Left lung (tissue), 10 donors: ENCODE data around the gene CAPRIN2. TPM values are rescaled to one million over a fixed set of nuclear protein-coding genes. Genes with fewer than 3 reads are reported as not detected.

Experiments used
- ATAC-seq: fragments of 200-7000 bp; cut with Tn5 transposase; one replicate; pipeline ENCODE4 v1.9.1; 2020; ENCODE audit warnings: moderate library complexity
- DNase-seq, 4 donors: peaks; one replicate each; pipeline ENCODE4 v3.0.0-alpha.2; 2013 to 2020
- H3K27ac ChIP-seq, 2 donors: fragments of 200-600 bp; sonication (generic) in 1 of 2; one replicate each; pipeline versions ENCODE4 v1.5.0 to v1.8.0; 2020 to 2021
- H3K27me3 ChIP-seq, 2 donors: fragments of 200-600 bp; sonication (generic) in 1 of 2; one replicate each; pipeline versions ENCODE4 v1.5.0 to v1.8.0; 2020 to 2021
- H3K36me3 ChIP-seq, 2 donors: fragments of 200-600 bp; sonication (generic) in 1 of 2; one replicate each; pipeline versions ENCODE4 v1.5.0 to v1.8.0; 2020 to 2021
- H3K4me1 ChIP-seq, 2 donors: fragments of 200-600 bp; one replicate each; pipeline ENCODE4 v1.8.0; 2021
- H3K4me3 ChIP-seq, 2 donors: fragments of 200-600 bp; sonication (generic) in 1 of 2; one replicate each; pipeline versions ENCODE4 v1.5.0 to v1.8.0; 2020 to 2021; ENCODE audit warnings: mild to moderate bottlenecking in 1 of 2
- H3K9me3 ChIP-seq, 2 donors: fragments of 200-600 bp; sonication (generic) in 1 of 2; one replicate each; pipeline versions ENCODE4 v1.5.0 to v1.8.0; 2020 to 2021
- CTCF ChIP-seq, 2 donors: fragments of 200-600 bp; sonication (generic) in 1 of 2; IDR thresholded peaks; one replicate each; pipeline versions ENCODE4 v1.5.0 to v1.8.0; 2021; ENCODE audit warnings: antibody characterized with exemption in 2 of 2
- intact Hi-C, 2 donors: fragments of 100-400 bp; cut with DNase I; formaldehyde crosslinking; loops; one replicate each; pipeline versions ENCODE4 v1.11.2 to v1.14.2; 2022
- polyA plus RNA-seq, 6 donors: library from polyadenylated mRNA; unstranded; fragments of 120-200 nt; gene quantifications; one replicate each; pipeline ENCODE4 v1.2.1, GENCODE V29; 2013; ENCODE audit not compliant: insufficient read length in 6 of 6
- total RNA-seq, 2 donors: library from RNA; stranded (reverse); fragmentation: NEBNext Ultra II Directional; extraction: Animal tissue kit (Norgen Biotek cat#: 25700); gene quantifications; one replicate each; pipeline ENCODE4 v1.2.1, GENCODE V29; 2021
- donor health status: DM: no; HTN: yes; CAD: no.
- donor health status: DM: no; HTN: no; CAD: no.

The CAPRIN2 gene
- total and polyA plus RNA-seq, 8 donors: 16.4 to 66.3 (median 46.0) TPM

GRCh38 chr12:30755395-30755762, 628 bp upstream of the CAPRIN2 start:
- peak overlapping the region; percentile 78 for H3K4me3 ChIP-seq
- H3K9me3 ChIP-seq: no peaks in the 10 kb centered on the region
- H3K4me1 ChIP-seq: peaks cover 0 to 13% of the 10 kb centered on the region in 2 donors
- DNase-seq (no peak), ATAC-seq (no peak)
- intact Hi-C loops: no loop called here
- H3K27me3 ChIP-seq: no peaks in the 10 kb centered on the region
- no peaks in the 10 kb centered on the region for H3K36me3 ChIP-seq
- H3K27ac ChIP-seq: peak overlapping the region; percentile 84 to 87
- TF ChIP-seq CTCF (IDR thresholded peaks at IDR 0.05): no peak

- no peak for TF ChIP-seq CTCF (IDR thresholded peaks at IDR 0.05)
- peak in 1 of 4 donors; percentile 27 for DNase-seq
- intact Hi-C loops: no loop called here
Observed at GRCh38 chr12:30754383-30754749, 385 bp downstream of the CAPRIN2 start.

GRCh38 chr12:30753751-30754382, 884 bp downstream of the CAPRIN2 start:
- Histone ChIP-seq H3K27me3 (no peaks in the 10 kb centered on the region), H3K27ac (peak overlapping the region; percentile 77 to 87), H3K9me3 (no peaks in the 10 kb centered on the region), H3K4me1 (peaks cover 0 to 13% of the 10 kb centered on the region in 2 donors), H3K36me3 (no peaks in the 10 kb centered on the region), H3K4me3 (peak overlapping the region; percentile 78)
- TF ChIP-seq CTCF (IDR thresholded peaks at IDR 0.05): no peak
- intact Hi-C loops: no loop called here
- peak in 2 of 4 donors; percentile 7 to 14 for DNase-seq
- ATAC-seq: no peak

More at GRCh38 chr12:30754383-30754749, 385 bp downstream of the CAPRIN2 start:
- Histone ChIP-seq H3K9me3 (no peaks in the 10 kb centered on the region), H3K4me3 (peak overlapping the region; percentile 78), H3K4me1 (peaks cover 0 to 13% of the 10 kb centered on the region in 2 donors), H3K27ac (peak overlapping the region; percentile 77 to 87), H3K36me3 (no peaks in the 10 kb centered on the region), H3K27me3 (no peaks in the 10 kb centered on the region)
- no peak for ATAC-seq

- TF ChIP-seq CTCF (IDR thresholded peaks at IDR 0.05): no peak
- no peaks in the 10 kb centered on the region for H3K27me3 ChIP-seq
- H3K9me3 ChIP-seq: no peaks in the 10 kb centered on the region
- ATAC-seq (no peak), DNase-seq (peak in 1 of 4 donors; percentile 20)
- H3K4me1 ChIP-seq: peaks cover 0 to 13% of the 10 kb centered on the region in 2 donors
- no peak overlapping the region for H3K27ac ChIP-seq
- H3K36me3 ChIP-seq: no peaks in the 10 kb centered on the region
- intact Hi-C loops: no loop called here
- peak overlapping the region in 1 of 2 donors; percentile 78 for H3K4me3 ChIP-seq
Observed at GRCh38 chr12:30753233-30753632, 1.5 kb downstream of the CAPRIN2 start.

GRCh38 chr12:30752255-30752654, 2.5 kb downstream of the CAPRIN2 start:
- Histone ChIP-seq H3K4me3 (no peak overlapping the region), H3K4me1 (peaks cover 0 to 13% of the 10 kb centered on the region in 2 donors), H3K36me3 (peaks cover 0 to 2% of the 10 kb centered on the region in 2 donors), H3K9me3 (no peaks in the 10 kb centered on the region), H3K27ac (no peak overlapping the region), H3K27me3 (no peaks in the 10 kb centered on the region)
- no peak for TF ChIP-seq CTCF (IDR thresholded peaks at IDR 0.05)
- DNase-seq: no peak
- intact Hi-C loops: no loop called here
- ATAC-seq: no peak
